ENCODE results near the gene KDM4B. TPM values are rescaled to one million over a fixed set of nuclear protein-coding genes. Genes with fewer than 3 reads are reported as not detected.

The KDM4B gene
- total and polyA plus RNA-seq, 4 donors: 3.2 to 19.7 (median 12.9) TPM

DNA sequence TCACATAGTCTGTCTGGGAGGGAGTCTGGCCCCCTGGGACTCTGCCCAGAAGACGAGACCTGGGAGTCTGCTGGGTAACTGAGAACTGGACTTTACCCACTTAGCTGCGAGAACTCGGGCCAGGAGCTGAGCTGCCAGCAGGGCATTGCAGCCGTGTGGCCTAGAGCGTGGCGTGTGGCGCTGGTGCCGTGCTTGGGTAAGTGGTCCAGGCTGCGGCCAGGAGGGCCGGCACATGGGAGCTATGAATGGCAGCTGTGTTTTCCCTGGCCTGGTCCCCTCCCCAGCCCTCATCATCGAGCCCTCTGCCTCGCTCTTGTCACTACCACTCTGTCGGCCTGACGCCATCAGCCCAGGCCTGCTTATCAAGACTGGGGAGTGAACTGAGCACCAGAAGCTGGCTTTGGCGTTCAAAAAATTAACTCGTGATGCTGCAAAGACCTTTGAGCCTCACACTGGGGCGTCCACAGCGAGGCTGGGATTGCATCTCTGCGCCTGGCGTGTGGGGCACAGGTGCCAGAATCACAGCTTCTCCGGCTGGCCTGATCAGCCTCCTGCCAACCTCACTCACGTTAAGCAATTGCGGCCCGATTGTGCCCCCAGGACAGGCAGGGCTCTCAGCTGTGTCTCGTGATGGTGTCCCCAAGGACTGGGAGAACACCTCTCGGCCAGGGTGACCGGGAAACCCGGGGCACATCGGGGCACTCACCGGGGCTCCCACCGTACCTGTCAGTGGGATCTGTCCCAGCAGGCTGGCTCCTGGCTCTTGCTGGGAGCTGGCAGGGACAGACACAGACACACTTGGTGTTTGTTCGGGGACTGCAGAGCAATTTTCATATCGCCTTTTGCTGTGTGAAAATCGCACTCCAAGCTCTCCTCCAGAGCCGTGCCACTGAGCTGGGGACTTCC lies 85.9 kb downstream of the KDM4B start:
- Histone ChIP-seq H3K27me3 (ENCODE audit: control insufficient read depth in 4 of 4, insufficient read depth in 4 of 4, low read length in 3 of 4) (no peaks in the 10 kb centered on the region), H3K27ac (ENCODE audit: low read depth in 1 of 2, low read length in 2 of 2) (peak overlapping the region; percentile 72 to 81), H3K4me3 (ENCODE audit: low read depth in 1 of 3, low read length in 3 of 3) (no peak overlapping the region), H3K9ac (ENCODE audit: low read depth in 1 of 2, low read length in 2 of 2) (no peak overlapping the region), H3K4me1 (ENCODE audit: control insufficient read depth in 4 of 4, insufficient read depth in 4 of 4, low read length in 3 of 4) (peaks cover 2 to 30% (median 21%) of the 10 kb centered on the region in 4 donors), H3K9me3 (ENCODE audit: control insufficient read depth in 4 of 4, low read length in 3 of 4) (no peaks in the 10 kb centered on the region), H3K36me3 (ENCODE audit: control insufficient read depth in 4 of 4, insufficient read depth in 3 of 4, low read depth in 1 of 4, low read length in 3 of 4) (peaks cover 0 to 12% (median 2%) of the 10 kb centered on the region in 4 donors)
- no peak for TF ChIP-seq TAF1 (conservative IDR thresholded peaks at IDR 0.05)
- TF ChIP-seq REST (IDR thresholded peaks at IDR 0.05): peak; percentile 34
- peak in 1 of 2 donors; percentile 69 for TF ChIP-seq RXRA (IDR thresholded peaks at IDR 0.05)
- peak; percentile 21 for TF ChIP-seq YY1 (IDR thresholded peaks at IDR 0.05)
- TF ChIP-seq HNF4A (conservative IDR thresholded peaks at IDR 0.05): peak; percentile 60 to 81
- 54% methylated on average over 35 of the region's 35 CpGs for WGBS
- DNase-seq (ENCODE audit: low spot score): no peak

- no peaks in the 10 kb centered on the region for H3K27me3 ChIP-seq (ENCODE audit: control insufficient read depth in 4 of 4, insufficient read depth in 4 of 4, low read length in 3 of 4)
Measured at GRCh38 chr19:5055457-5055776, 86.5 kb downstream of the KDM4B start.

DNA sequence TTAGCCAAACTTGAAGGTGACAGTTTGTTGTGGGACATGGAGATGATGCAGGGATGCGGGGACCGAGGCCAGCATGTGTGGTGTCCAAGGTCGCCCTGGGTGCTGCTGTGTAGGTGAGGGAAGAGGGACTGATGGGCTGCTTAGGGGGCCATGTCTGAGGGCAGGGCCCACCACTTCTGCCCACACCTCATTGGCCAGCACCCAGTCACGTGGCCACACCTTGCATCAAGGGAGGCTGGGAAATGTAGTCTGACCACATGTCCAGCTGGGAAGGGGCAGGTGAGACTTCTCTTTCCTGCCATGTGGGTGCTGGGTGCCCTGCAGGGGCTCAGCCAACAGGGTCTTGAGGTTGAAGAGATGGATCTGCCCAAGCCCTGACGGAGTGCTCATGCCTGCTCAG lies 88.9 kb downstream of the KDM4B start:
- peaks cover 2 to 28% (median 20%) of the 10 kb centered on the region in 4 donors for H3K4me1 ChIP-seq (ENCODE audit: control insufficient read depth in 4 of 4, insufficient read depth in 4 of 4, low read length in 3 of 4)

More at GRCh38 chr19:5055457-5055776, 86.5 kb downstream of the KDM4B start:
- Histone ChIP-seq H3K4me1 (ENCODE audit: control insufficient read depth in 4 of 4, insufficient read depth in 4 of 4, low read length in 3 of 4) (peaks cover 2 to 30% (median 21%) of the 10 kb centered on the region in 4 donors), H3K27ac (ENCODE audit: low read depth in 1 of 2, low read length in 2 of 2) (no peak overlapping the region), H3K36me3 (ENCODE audit: control insufficient read depth in 4 of 4, insufficient read depth in 3 of 4, low read depth in 1 of 4, low read length in 3 of 4) (peaks cover 0 to 12% (median 1%) of the 10 kb centered on the region in 4 donors), H3K4me3 (ENCODE audit: low read depth in 1 of 3, low read length in 3 of 3) (no peak overlapping the region), H3K9ac (ENCODE audit: low read depth in 1 of 2, low read length in 2 of 2) (no peak overlapping the region), H3K9me3 (ENCODE audit: control insufficient read depth in 4 of 4, low read length in 3 of 4) (no peaks in the 10 kb centered on the region)
- WGBS: 91% methylated on average over 13 of the region's 13 CpGs
- TF ChIP-seq, protein P1, sequence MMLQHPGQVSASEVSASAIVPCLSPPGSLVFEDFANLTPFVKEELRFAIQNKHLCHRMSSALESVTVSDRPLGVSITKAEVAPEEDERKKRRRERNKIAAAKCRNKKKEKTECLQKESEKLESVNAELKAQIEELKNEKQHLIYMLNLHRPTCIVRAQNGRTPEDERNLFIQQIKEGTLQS (IDR thresholded peaks at IDR 0.05): no peak
- no peak for TF ChIP-seq SP1 (IDR thresholded peaks at IDR 0.05)
- DNase-seq (ENCODE audit: low spot score): no peak

More for the DNA sequence above, 88.9 kb downstream of the KDM4B start:
- Histone ChIP-seq H3K4me3 (ENCODE audit: low read depth in 1 of 3, low read length in 3 of 3) (no peak overlapping the region), H3K27me3 (ENCODE audit: control insufficient read depth in 4 of 4, insufficient read depth in 4 of 4, low read length in 3 of 4) (no peaks in the 10 kb centered on the region), H3K27ac (ENCODE audit: low read depth in 1 of 2, low read length in 2 of 2) (no peak overlapping the region), H3K9me3 (ENCODE audit: control insufficient read depth in 4 of 4, low read length in 3 of 4) (peaks cover 0 to 5% (median 2%) of the 10 kb centered on the region in 4 donors), H3K9ac (ENCODE audit: low read depth in 1 of 2, low read length in 2 of 2) (no peak overlapping the region), H3K36me3 (ENCODE audit: control insufficient read depth in 4 of 4, insufficient read depth in 3 of 4, low read depth in 1 of 4, low read length in 3 of 4) (peaks cover 7 to 18% (median 8%) of the 10 kb centered on the region in 4 donors)
- 94% methylated on average over 5 of the region's 5 CpGs for WGBS
- TF ChIP-seq EGR1 (IDR thresholded peaks at IDR 0.05; ENCODE audit: low read depth in 2 of 2): no peak
- no peak for TF ChIP-seq MAX (IDR thresholded peaks at IDR 0.05)
- no peak for TF ChIP-seq REST (IDR thresholded peaks at IDR 0.05)
- TF ChIP-seq GABPA (IDR thresholded peaks at IDR 0.05 in 1 of 2, conservative IDR thresholded peaks at IDR 0.05 in 1 of 2): no peak
- TF ChIP-seq RXRA (IDR thresholded peaks at IDR 0.05): no peak
- TF ChIP-seq JUND (IDR thresholded peaks at IDR 0.05): no peak
- TF ChIP-seq SP1 (IDR thresholded peaks at IDR 0.05): no peak
- DNase-seq (ENCODE audit: low spot score): no peak
